Daoy (cell line): Measurements from ENCODE around the gene SIMC1. TPM values are rescaled to one million over a fixed set of nuclear protein-coding genes. Genes with fewer than 3 reads are reported as not detected.

Experiments used
- DNase-seq: peaks from one replicate; pipeline ENCODE4 v3.0.0-alpha.2; 2015; ENCODE audit warnings: low read depth
- total RNA-seq: library from RNA; depleted of rRNA; stranded (reverse); fragments of >200 nt; shearing (Covaris generic); gene quantifications from 2 replicates; pipeline ENCODE4 v1.2.3, GENCODE V29; 2014; rRNA removed

SIMC1 gene
- total RNA-seq, 1 experiment from 2014 or later: 9.5 TPM

DNA sequence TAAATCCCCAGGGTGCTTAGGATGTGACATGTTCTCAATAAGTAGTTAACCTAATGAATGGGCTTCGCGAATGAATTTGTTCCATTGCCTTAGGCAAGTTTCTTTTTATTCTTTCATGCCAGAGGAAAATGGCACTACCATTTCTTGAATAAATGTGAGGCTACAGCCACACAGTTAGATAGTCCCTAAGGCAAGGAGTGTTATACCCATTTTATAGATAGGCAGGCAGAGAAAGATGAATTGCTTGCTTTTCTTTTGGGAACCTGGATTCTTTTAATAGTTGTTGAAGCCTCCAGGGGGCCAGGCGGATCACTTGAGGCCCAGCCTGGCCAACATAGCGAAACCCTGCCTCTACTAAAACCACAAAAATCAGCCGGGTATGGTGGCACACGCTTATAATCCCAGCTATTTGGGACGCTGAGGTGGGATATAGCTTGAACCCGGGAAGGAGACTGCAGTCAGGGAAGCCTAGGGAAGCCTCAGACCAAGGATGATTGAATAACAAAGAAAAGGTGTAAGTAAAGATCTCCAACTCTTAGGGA is 149.2 kb downstream of the SIMC1 start:
- no peak for DNase-seq

DNA sequence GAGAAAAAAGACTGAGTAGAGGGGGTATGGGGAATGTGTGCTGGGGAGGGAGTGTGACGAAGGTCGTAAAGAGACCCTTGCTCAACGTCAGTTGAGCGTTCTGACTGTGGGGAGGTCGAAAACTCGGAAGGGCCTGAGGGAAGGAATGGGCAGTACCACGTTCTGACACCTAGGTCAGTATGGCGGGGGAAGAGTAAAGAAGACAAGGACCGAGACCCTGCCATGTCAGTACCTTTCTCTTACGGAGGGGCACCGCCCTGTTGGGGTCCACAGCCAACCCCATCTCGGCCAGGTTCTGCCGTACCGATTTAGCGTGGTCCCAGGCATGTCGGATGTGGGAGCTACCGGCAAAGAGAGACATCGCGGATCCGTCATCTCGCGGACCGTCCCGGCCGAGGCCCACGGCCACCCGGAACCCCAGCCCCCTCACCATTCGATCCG is 149.8 kb downstream of the SIMC1 start:
- DNase-seq: peak; percentile 41

GRCh38 chr5:176388444-176389134 is 150.4 kb downstream of the SIMC1 start, which contains the start of the genes HIGD2A and NOP16:
TSS of gene HIGD2A (plus strand) at chr5:176388751. CDS start at chr5:176388820, 69 bp downstream.
TSS of gene NOP16 (minus strand) at chr5:176388598. CDS start at chr5:176388539, 59 bp downstream.
- peak; percentile 99 for DNase-seq

- no peak for DNase-seq
These were observed 151.2 kb downstream of the SIMC1 start for GRCh38 chr5:176389135-176390123.

DNA sequence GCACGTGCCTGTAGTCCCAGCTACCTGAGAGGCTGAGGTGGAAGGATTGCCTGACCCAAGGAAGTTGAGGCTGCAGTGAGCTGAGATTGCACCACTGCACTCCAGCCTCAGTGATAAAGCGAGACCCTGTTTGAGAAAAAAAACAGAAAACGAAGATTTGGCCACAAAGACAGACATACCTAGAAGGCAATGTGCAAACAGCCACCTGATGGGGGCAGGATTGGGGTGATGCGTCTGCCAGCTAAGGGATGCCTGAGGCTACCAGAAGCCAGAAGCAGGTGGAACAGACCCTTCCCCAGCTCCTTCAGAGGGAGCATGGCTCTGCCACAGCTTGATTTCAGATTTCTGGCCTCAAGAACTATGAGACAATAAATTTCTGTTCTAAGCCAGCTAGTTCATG is 153.3 kb downstream of the SIMC1 start:
- DNase-seq: no peak

DNA sequence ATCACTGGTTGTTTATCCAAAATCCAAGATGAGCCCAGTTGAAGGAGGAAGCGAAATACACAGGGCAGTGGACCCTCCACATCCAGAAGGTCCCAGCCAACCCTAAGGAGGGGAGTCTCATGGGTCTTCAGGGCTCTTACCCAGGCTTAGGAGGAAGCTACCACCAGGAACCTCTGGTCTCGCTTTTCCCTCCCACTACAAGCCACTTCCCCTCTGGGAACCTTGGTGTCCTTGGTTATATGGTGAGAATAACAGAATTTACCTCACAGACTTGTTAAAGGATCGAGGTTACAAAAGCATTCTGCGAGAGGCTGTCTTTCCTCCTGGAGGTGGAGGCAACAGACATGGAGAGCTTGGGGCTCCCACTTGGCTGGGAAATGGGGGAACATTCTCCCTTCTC is 153.8 kb downstream of the SIMC1 start:
- no peak for DNase-seq

DNA sequence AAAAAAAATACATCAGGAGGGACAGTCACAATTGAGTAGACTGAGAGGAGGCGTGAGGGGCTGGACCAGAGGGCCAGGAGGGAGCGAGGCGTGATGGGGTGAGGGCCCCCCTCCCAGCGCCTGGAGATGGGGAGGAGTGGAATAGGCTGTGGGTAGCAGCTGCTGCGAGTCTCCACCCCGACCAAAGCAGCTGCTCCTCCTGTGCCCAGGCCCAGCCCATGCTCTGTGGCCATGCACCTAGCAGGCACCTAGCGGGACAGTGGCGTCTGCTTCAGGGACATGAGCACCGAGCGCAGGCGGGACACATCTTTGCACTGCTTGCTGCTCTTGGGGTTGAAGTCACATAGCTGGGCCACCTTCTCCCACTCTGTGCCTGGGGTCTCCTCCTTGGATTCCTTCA is 154.3 kb downstream of the SIMC1 start:
- DNase-seq: no peak

DNA sequence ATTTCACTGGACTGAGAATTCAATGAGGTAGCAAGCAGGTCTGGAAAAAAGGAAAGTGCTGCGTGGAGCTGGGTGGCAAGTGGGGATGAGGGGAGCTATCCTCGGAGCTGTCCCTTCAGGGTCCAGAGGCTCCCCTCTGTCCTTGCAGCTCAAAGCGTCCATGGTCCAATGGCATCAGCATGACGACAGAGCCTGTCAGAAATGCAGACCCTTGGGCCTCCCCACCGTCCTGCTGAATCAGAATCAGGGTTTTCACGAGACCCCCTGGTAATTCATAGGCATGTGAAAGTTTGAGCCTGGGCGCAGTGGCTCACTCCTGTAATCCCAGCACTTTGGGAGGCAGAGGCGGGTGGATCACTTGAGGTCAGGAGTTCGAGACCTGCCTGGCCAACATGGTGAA is 155.9 kb downstream of the SIMC1 start:
- DNase-seq: no peak

GRCh38 chr5:176394881-176395675 is 156.9 kb downstream of the SIMC1 start:
- DNase-seq: no peak

Other genes with a start within 250 kb of the SIMC1 start
- 31.6 and 46.3 TPM in 2 replicates for gene KIAA1191, start 123.3 kb downstream of the SIMC1 start, total RNA-seq
- 1.1 and 1.6 TPM in 2 replicates for gene ARL10, start 127.1 kb downstream of the SIMC1 start, total RNA-seq
- gene NOP16, start 150.2 kb downstream of the SIMC1 start, total RNA-seq: 99.3 and 104 TPM in 2 replicates
- gene HIGD2A, start 150.3 kb downstream of the SIMC1 start, total RNA-seq: 54.8 and 80.5 TPM in 2 replicates
- 98.5 and 104 TPM in 2 replicates for gene CLTB, start 178.1 kb downstream of the SIMC1 start, total RNA-seq
- 45.9 and 49.2 TPM in 2 replicates for gene FAF2, start 210.0 kb downstream of the SIMC1 start, total RNA-seq